NOMO-1 (cell line): ENCODE measurements around the gene UBE2D2.

Experiments
- DNase-seq, 2 experiments: peaks; one replicate each; lab custom pipeline; 2025; ENCODE audit not compliant: unreplicated experiment in 2 of 2; lab: John Stamatoyannopoulos, UW

UBE2D2 gene

GRCh38 chr5:139646111-139646510 lies 85.0 kb downstream of the UBE2D2 start:
- no peak for DNase-seq

DNA sequence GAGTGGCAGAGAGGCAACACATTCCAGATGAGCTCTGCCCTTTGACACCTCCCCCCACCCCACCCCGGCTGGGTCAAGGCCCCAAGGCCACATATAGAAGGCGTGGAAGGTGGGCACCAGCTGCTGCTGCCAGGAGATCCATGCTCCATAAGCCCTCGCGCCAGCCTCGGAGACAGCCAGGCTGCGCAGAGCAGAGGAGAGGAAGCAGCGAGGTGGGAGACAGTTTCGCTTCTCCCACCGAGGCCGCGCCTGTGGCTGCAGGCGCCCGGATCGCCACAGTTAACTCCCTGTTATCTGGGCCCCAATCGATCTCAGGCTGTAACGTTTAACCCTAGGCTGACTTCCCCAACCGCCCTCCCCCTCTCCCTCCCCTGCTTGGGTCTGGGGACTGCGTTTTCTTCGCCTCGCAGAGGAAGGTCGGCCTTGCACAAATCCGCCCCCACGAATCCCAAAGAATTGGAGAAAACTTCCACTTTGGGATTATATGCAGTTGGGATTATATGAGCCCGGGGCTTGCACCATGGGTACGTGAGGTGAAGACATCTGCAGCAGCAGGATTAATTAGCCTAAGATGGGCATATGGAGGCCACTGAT lies 85.9 kb downstream of the UBE2D2 start:
- DNase-seq, result peak; percentile 80 to 91

DNA sequence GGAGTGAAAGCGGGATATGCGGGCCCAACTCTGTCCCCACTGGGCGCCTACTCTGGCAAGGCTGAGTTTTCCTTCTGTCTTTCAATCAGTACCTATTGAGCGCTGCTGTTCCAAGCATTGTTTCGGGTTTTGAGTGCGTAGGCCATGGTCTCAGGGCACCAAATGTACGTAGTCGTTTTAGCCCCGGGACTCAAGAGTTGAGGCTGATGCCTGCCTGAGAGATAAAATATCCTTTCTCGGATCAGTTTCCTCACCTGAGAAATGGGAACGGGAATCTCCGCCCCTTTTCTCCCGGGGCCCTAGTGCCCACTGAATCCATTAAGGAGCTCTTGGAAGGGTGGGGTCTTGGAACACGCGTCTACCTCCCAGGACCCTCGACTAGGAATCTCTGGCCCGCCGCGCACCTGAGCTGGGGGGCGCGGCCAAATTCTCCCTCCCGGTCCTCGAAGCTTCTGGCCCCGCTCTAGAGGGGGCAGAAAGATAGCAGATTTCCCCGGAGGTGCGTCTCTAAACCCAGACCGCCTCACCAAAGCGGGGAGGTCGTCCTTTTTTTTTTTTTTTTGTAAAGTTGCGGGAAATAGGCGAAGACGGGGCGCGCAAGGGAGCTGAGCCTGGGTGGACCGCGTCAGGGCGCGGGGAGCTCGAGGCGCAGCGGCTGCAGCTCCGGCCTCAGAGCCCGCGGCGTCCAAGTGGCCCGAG lies 86.5 kb downstream of the UBE2D2 start:
- no peak for DNase-seq

DNA sequence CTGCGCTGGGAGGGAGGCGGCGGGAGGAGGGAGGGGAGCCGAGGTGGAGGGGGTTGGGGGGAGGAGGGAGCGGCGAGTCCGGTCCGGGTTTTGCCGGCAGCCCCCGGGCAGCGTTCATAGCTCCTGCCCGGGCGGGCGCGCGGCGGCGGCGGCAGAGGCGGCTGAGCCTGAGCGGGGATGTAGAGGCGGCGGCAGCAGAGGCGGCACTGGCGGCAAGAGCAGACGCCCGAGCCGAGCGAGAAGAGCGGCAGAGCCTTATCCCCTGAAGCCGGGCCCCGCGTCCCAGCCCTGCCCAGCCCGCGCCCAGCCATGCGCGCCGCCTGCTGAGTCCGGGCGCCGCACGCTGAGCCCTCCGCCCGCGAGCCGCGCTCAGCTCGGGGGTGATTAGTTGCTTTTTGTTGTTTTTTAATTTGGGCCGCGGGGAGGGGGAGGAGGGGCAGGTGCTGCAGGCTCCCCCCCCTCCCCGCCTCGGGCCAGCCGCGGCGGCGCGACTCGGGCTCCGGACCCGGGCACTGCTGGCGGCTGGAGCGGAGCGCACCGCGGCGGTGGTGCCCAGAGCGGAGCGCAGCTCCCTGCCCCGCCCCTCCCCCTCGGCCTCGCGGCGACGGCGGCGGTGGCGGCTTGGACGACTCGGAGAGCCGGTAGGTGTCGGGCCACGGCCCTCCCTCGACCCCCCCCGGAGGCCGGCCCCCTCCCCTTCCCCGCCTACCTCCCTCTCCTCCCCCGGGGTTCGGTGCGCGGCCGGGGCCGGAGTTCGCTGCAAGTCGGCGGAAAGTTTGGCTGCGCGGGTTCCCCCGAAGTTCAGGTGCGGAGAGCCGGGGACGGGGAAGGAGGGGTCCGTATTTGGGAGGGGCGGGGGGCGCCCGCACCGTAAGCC lies 87.3 kb downstream of the UBE2D2 start, which contains the start of gene CXXC5:
Gene CXXC5, plus strand, starts transcription at position 145 of the 877 bp plus-strand sequence. CDS start 32,175 bp downstream, outside the sequence.
- DNase-seq, result peak; percentile 70 to 79

- peak; percentile 34 to 50 for DNase-seq
Observed at GRCh38 chr5:139649082-139649991, 88.2 kb downstream of the UBE2D2 start.

- DNase-seq, result no peak
Observed at GRCh38 chr5:139650031-139650688, 89.0 kb downstream of the UBE2D2 start.

DNA sequence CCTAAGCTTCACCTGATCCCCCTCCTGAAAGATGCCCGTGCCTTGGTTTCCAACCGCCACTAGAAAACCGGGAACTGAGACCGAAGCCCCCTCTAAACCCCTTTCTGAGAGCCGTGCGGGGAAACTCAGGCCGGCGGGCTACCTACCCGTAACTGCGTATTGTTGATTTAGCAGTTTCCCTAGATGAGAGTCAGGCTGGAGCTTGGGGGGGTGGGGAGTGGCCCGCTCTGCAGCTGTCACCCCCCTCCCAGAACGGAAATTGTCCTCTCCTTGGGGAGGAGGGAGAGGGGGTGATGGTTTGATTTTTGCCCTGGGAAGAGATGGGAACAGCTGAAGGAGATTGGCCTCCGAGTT lies 89.5 kb downstream of the UBE2D2 start:
- no peak for DNase-seq

DNA sequence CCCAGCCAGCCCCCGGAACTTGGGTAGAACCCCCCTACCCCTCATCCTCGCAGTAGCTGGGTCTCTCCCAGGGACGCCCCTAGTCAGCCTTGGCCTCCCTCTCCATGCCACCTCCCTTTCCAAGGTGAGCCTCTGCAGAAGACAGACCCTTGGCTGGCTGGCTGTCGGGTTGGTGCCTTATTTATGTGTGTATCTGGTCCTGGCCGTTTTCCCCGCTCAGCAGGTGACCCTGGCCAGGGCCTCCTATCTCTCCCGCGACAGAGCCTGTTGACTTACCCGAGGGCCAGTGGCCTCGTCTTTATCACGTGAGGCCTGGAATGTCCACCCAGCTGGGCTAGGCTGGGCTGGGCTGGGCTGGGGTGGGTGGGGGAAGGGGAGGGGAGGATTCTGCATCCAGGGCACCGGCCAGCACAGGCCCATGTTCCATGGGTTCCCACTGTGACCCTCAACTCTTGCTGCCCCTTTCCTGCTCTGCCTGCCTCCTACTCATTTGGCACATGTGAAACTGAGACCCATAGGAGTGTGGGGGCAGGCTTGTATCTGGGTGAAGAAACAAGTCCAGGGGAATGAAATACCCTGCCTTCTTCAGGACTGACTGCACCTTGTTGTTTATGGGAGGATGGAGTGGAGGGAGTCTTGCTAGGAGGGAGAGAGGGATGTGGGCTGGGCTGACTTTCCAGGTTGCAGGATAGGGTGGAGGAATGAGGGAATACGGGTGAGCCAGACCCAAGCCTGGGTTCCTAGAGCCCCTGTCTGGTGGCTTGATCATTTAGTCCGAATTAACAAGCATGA lies 90.1 kb downstream of the UBE2D2 start:
- DNase-seq, result no peak

DNA sequence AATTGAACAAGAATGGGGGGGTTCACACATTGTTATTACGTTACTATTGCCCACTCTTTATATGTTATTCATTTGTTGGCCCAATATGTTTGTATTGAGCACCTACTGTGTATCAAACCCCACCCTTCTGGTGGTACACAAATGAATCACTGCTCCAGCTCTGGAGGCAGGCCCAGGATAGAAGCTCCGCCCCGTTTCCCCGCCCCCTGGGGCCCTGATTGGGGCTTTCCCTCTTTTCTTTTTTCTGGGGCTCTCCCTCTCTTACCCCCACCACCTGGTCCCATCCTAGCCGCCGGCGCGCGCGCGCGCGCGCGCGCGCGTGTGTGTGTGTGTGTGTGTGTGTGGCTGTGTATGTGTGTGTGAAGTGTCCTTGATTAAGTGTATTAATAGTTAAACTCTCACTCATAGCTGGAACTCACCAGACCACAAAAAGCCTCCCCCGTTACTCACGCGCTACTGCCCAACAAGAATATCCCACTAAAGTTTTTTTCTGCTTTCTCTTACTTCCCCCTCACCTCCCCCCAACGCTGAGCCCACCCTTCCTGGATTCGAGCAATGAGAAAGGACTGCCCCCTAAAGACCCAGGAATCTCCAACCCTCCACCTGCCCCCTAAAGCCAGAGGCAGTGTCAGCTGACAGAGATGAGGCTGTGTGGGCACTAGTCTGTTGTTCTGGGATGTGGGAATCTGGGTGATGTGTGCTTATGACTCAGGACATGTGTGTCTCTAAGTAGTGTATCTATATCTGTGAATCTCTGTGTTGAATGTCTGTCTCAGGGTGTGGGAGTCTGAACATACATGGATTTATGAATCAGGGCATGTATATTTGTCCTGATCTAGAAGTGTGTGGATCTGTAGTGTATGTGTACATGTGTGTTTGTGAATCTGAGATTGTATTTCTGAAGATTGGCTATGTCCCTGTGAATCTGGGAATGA lies 91.0 kb downstream of the UBE2D2 start:
- peak in 1 of 2 experiments; percentile 17 for DNase-seq

DNA sequence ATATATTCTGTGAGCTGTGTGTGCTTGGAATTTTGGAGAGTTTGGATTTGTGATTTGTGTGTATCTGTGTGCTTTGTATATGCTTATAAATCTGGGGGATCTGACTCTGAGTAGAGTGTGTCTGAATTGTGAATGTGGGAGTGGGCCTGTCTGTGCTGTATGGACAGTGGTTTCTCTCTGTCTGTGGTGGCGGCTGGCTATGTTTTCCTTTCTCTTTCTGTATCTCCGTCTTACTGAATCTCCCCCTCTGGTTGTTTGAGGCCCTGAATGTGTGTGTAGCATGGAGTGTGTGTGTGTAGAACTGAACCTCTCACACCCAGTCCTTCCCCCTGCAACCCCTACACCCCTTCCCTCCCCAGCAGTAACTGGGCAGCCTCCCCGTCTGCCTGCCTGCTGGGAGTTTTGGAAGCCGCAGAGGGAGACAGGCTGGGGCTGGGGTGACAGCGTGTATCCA lies 91.7 kb downstream of the UBE2D2 start:
- no peak for DNase-seq

- no peak for DNase-seq
Observed at GRCh38 chr5:139653616-139654015, 92.5 kb downstream of the UBE2D2 start.

DNA sequence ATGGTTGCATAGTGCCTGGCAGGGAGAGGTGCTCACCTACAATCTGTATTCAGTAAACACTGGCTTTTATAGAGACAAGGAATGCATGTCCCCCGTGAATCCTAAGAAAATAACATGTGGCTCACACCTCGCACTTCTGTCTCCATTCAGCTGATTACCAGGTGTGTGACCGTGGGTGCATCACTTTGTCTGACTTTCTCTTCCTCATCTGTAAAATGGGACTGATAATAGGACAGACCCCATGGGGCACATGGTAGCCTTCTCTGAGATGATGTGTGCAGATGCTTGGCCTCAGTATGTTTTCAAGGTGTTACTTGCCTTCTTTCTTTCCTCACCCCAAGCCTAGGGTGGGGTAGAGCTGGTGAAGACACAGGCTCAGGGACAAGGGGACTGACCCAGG lies 93.3 kb downstream of the UBE2D2 start:
- DNase-seq, result no peak

- DNase-seq, result no peak
Observed at GRCh38 chr5:139654871-139655491, 93.8 kb downstream of the UBE2D2 start.

GRCh38 chr5:139655727-139656271 lies 94.7 kb downstream of the UBE2D2 start:
- no peak for DNase-seq

DNA sequence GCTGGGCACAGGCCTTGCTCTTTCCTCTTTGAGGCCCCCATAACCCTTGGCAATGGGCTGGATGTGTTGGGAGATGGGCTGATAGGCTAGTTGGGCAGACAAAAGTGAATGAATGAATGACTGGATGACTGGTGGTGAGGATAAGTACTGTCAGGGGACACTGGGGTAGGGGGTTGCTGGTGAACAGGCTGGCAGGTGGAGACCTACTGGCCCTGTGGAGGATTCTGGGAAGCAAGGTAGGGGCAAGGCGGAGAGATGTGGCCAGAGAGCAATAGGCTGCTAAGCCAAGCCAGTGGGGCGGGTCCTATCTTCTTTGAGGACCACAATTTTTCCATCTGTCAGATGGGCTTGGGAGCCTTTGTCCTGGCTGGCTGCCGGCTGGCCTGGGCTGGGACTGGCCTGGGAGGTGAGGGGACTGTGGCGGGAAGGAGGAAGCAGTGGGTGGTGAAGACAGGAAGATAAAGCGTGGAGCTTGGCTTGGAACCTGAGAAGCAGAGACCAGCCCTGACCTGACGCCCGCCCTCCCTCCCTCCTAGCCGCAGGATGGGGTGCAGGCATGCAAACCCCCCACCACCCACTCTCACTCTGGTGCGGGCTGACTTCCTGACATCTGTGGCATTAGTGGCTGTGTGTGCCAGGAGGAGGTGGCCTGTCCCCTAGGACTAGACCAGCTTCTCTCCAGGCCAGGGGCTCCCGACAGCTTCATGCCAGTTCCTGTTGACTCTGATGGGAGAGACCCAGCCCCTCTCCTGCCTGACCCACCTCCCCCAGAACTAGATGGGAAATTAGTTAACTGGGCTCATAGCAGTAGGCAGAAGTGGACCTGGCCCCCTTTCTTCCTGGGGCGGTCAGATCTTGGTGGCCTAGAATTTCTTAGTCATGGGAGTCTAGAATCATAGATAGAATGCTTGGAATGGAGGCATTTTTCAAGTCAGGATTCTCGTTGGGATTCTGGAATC lies 96.5 kb downstream of the UBE2D2 start:
- no peak for DNase-seq

DNA sequence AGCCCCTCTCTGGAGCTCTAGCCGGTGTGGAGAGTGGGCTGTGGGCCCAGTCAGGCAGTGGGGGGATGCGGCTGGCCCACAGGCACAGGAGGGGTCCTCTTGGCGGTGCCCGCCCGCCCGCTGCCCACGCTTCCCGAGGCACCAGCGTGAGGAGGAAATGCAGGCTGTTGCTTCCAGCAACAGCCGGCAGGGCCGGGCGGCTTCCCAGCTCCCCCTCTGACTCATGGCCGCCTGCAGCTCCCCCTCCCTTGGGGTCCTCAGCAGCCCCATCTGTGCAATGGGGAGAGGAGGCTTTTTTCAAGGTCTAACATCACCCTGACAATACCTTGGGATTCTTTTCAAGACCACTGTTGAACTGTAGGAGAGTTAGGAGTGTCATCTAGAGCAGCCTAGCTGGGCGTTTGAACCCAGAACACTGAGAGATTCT lies 97.4 kb downstream of the UBE2D2 start:
- no peak for DNase-seq
